DMS114 treated with DMSO at 0.1 percent for 48 hours (cell line): ENCODE results near the gene COL27A1.

ENCODE experiments used
- DNase-seq: peaks from one replicate; lab custom pipeline; 2025; ENCODE audit not compliant: unreplicated experiment; lab: John Stamatoyannopoulos, UW

COL27A1 gene

DNA sequence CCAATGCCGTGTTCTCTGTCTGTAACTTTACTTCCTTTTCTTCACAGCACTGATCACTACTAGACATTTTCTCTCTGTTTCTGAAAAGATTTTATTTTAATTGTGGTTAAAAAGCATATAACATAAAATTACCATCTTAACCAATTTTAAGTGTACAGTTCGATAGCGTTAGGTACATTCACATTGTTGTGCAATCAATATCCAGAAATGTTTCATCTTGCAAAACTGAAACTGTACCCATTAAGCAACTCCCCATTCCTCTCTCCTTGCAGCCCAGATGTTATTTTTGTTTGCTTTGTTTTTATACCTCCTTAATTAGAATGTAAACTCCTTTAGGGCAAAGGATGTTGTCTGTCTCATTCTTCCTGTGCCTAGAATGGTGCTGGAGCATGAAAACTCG, 47.5 kb downstream of the COL27A1 start:
- DNase-seq = no peak

DNA sequence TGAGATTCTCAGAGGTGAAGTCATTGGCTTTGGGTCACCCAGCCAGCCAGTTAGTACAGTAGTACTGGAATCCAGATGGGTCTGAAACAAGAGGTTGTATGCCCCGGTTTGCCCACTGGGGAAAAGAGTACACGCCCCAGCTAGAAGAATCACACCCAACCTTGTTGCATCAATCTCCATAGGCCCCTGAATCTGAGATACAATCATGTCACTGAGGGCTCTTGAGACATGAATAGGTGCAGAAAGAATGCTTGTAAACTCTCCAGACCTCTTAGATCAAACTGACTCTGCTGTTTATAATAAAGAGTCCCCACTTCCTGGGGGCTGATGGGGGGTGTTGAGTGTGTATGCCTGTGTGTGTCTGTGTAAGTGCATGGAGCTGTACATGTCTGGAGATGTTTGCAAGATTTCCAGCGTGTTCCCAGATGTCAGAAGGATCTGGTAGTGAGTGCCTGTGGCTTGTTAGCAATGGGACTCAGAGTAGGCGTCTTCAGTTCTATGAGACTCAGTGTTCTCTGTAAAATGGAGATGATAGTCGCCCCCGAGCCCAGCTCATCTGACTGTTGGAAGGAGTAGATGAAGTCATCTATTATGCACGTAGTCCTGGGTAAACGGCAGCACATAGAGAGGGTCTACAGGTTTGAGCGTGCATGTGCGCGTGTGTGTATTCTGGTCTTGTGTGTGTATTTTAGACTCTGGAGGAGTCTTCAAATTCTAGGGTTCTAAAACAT, 48.2 kb downstream of the COL27A1 start:
- DNase-seq = no peak

DNA sequence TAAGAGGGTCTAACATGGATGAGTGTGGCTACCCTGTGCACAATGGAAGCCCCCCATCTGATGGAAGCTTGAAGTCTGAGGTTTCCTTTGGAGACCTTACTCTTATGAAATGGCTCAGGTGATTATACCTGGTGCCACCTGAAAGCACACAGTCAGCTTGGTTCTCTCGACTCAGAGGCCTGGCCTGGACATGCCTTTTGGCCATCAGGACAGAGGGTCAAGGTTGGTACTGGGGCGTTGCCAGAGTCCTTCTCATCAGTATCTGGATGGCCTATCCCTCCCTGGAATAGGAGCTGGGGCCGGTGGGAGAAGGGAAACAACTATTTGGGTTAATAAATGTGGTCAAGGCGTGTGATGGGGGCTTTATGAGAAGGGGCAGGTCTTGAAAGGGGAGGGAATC, 48.9 kb downstream of the COL27A1 start:
- no peak for DNase-seq

DNA sequence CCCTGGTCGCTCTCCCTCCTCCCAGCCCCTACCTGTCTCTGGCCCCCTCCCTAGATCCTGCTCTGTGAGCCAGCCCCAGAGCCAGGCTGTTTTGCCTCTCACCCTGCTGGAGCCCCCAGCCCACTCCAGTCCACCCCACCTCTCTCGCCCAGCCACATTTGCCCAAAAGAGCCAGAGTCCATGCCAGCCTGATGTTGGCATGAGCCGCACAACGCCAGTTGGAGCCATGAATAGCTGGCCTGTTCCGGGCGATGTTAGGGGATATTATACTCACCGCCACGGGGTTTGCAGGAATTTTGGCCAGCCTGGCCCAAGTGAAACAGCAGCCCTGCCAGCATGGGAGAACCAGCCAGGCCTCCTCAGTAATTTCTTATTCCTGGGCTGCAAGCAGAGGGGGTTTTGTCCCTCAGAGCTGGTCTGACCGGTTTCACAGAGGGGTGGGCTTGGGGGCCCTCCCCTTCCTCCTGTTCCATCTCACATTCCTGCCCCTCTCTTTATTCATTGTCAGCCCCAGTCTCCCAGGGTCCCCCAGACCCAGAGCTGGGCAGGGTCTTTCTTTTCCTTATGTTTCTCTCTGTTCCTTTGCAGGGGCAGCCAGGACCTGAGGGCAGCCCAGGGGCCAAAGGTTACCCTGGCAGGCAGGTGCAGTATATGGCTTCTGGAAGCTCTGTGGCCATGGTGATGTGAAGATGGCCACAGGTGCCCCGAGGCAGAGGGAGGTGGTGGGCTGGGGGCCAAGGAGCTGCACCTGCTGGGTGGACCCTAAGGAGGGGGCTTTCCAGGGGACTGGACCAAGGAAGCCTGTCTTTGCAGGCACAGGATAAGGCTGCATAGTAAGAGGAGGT, 50.1 kb downstream of the COL27A1 start:
- no peak for DNase-seq

DNA sequence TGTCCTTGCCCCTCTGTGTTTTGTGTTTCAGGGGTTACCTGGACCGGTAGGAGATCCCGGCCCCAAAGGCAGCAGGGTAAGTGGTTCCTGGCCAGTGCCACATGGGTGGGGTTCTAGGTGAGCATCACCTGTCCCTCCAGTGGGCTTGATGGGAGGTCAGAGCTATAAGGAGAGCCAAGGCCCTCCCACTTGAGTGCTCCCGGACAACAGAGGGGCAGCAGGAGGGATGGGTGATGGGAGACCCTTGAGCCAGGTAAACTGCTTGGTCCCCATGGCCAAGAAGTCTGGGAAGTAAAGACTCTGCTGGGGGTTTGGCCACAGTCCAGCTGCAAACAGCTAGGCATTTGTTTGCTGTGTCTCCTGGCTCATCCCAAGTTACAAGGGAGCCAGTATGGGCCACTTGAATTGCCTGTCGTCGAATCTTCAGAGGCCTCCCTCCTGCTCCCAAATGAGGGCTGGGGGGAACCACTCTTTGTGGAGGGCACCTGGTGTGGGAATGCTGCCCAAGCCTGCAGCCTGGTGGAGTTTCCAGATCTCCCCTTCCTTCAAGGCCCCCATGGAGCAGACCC, 51.0 kb downstream of the COL27A1 start:
- DNase-seq = no peak

DNA sequence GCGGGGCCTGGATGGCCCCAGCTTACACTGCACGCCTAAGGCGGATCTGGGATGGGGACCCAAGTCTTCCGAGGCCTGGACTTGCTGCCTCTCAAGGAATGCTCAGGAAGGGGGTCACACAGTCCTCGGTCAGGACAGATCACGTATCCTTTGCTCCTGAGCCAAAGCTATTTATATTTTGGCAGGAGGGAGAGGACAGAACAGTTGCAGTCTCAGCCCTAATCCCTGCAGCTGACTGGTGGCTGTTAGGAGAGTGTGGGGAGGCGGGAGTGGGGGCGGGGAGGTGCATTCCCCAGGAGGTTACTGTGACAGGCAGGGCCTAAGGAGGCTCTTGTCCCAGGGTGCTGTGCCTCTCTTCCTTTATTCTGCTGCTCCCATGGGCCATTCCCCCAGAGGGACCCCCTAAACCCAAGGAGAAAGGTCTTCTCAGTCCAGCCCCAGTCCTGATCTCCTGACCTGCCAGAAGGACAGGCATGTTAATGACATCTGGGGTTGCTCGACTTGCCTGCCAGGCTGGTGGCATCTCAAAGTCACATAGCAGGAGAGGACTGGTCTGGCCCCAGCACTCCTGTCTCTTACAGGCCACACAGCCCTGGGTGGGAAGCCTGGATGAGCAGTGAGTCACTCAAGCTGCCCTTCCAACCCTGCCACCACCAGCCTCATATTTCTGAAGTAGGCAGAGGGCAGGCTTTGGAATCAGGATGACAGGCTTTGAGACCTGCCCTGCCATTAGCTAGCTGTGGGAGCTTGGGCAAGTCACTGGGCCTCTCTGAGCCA, 51.9 kb downstream of the COL27A1 start:
- DNase-seq = no peak

DNA sequence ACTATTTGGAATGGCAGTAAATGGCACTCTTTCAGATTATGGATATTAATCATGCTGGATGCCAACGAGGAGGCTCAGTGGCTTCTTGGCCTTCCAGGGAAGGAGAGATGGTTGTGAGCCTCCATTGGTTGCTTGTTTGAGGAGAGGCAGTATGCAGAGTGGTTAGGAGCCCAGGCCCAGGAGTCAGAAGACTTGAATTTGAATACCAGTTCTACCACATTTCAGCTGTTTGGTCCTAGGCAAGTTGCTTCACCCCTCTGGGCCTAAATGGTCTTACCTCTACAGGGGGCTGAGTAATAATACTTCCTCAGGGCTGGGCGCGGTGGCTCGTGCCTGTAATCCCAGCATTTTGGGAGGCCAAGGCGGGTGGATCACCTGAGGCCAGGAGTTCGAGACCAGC, 52.5 kb downstream of the COL27A1 start:
- DNase-seq = no peak

DNA sequence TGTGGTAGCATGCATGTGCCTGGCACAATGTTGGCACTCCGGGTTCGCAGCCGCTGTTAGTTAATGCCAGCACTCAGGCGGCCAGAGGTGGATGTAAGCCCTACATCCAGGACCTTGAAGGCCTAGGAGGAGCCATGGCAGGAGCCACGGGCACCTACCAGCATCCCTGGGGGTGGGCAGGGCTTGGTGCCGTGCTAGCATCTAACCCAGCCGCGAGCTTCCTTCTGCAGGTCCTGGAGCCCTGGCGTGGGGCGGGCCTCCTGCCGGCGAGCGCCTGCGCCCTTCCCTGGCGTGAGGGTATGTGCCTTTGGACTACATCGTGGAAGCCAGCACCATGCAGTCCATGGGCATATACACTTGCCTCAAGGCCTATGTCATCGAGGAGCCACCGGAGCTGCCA, 53.8 kb downstream of the COL27A1 start:
- no peak for DNase-seq

DNA sequence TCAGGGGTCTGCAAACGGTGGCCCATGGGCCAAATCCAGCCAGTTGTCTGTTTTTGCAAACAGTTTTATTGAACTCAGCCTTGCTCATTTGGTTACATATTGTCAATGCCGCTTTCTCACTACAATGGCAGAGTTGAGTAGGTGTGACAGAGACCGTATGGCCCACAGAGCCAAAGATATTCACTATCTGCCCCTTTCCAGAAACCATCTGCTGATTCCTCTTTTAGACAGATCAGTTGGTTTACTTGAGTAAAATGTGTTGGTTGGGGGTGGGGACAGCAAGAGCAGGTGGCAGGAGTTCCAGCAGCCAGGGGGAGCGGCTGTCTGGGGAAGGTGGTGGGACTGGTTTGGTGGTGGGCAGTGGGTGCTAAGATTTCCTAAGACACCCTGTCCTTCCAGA, 54.8 kb downstream of the COL27A1 start:
- no peak for DNase-seq

DNA sequence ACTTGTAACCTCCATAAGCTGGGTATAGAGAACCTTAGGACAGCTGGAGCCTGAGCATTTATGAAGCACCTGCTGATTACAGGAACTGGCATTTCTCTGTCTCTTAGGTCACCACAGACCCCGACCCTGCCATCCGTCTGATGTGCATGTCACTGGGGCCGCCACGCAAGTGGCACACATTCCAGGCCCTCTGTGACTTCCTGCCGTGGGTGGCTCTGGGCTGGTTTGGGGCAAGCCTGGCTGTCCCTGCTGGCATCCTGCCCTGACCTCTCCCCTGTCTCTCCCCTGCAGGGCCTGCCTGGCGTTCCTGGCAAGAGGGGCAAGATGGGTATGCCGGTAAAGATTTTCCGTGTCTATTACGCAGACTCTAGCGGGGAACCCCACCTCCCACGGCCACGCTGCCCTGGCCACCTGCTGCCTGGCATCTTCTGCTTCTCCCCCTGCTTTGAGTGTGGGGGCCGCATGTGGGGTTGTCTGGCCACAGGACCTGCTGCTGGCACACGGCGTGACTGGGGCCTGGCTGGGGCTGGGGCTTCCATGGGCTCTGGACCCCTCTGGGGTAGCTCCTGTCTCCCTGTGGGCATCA, 55.4 kb downstream of the COL27A1 start:
- DNase-seq = no peak

DNA sequence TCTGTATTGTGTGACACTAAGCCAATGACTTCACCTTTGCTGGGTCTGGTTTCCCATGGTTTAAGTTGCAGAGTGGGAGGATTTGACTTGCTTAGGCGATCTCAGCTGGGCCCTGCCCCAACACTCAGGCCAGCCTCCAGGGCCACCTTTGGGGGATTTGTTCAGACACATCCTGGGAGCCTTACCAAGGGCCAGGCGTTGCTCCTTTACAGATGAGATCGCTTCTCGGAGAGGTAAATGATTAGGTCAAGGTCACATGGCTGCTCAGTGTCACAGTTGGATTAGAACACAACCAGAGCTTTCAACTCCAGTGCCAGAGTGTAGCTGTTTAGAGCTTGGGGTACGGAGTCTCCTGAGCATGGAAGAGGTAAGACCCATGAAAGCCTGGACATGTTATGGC, 57.5 kb downstream of the COL27A1 start:
- DNase-seq = no peak

DNA sequence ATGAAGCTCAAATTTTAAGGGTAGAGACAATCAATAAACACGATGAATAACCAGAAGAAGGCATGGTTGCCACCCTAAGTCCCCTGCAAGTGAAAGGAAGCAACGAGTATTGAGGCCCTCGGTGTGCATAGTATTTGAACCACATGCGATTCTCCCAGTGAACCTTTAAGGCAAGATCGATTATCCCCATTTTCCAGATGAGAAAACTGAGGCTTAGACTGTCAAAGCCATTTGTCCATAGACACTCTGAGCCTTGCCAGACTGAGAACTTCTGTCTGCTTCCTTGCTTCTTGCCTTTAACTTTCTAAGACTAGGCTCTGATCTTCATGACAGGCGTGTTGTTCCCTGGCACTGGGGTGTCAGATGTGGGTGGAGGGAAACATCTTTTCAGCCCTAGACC, 58.2 kb downstream of the COL27A1 start:
- DNase-seq = no peak

DNA sequence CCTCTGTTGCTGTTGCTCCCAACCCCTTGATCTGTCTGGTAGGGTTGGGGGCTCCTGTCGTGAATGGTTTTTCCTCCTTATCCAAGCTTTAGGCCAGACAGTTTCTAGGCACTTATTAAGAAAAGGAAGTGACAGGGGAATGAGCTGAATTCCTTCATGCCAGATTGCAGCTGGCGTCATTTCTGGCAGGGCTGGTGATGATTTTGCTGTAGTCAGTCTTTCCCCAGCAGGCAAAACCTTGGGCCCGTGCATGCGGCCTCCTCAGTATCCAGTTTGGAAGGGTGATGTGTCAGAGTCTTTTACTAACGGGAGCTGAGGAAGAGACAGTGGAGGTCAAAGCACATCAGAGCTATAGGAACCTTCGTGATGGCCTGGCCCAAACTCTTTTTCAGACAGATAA, 58.8 kb downstream of the COL27A1 start:
- DNase-seq = no peak

DNA sequence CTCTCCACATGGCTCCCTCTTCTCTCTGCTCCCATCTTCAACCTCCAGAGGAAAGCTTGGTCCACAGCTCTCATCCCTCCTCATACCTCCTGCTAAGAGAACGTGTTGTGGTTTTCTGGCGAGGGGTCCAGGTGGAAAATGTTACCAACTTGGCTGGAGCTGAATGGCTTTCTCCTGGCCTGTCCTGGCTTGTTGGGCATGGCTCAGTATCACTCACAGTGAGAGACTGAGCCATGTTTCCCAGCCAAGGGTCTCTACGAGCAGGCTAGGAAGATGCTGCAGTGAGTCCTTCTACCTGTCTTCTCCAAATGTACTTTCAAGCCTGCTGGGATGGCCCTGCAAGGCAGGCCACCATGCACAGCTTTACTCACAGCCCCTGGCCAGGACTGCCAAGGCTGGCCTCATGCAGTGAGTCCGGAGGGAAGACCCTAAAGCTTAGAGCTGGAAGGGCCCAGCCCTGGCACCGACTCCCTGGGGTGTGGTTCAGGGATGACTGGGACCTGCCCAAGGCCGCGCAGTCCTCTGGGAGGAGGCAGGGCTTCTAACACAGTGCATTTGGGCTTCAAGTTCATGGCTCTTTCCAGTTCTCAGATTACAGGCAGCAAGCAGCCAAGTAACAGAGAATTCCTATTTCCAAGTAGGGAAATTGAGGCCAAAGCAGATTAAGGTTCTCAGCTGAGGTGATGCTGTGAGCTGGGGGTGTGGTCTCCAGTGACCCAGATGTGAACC, 59.5 kb downstream of the COL27A1 start:
- DNase-seq = no peak

DNA sequence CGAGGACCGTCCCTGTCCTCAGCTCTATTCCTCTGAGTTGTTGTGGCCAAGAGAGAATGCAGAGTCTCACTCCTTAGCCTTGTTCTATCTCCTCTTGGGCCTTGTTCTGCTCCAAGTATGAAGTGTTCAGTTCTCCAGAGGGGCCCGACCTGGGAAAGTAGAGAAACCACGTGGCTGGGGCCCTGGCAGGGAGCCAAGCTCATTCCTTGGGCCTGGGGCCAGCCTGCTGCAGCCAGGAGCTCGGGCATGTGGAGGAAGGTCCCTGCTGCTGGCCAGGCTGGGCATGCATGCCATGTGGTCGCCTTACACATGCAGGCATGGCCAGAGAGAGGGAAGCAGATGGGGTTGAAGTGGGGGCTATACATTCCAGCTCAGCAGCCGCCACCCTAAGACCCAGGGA, 60.7 kb downstream of the COL27A1 start:
- DNase-seq = no peak

DNA sequence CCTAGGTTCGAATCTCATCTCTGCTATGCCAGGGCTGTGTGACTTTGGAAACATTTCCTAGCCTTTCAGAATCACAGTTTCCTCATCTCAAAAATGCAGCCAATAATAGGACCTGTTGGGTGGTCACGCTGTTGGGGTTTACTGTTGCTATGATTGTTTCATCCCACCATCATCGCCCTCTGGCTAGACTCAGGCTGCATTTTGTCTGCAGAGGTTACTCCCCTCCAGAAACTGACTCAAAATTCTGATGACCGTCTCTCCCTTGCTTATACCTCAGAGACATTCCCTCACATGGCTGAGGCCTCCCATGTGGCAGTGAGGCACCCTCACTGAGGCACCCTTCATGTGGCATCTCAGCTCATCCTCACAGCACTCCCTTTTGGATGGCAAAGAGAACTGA, 61.6 kb downstream of the COL27A1 start:
- no peak for DNase-seq

DNA sequence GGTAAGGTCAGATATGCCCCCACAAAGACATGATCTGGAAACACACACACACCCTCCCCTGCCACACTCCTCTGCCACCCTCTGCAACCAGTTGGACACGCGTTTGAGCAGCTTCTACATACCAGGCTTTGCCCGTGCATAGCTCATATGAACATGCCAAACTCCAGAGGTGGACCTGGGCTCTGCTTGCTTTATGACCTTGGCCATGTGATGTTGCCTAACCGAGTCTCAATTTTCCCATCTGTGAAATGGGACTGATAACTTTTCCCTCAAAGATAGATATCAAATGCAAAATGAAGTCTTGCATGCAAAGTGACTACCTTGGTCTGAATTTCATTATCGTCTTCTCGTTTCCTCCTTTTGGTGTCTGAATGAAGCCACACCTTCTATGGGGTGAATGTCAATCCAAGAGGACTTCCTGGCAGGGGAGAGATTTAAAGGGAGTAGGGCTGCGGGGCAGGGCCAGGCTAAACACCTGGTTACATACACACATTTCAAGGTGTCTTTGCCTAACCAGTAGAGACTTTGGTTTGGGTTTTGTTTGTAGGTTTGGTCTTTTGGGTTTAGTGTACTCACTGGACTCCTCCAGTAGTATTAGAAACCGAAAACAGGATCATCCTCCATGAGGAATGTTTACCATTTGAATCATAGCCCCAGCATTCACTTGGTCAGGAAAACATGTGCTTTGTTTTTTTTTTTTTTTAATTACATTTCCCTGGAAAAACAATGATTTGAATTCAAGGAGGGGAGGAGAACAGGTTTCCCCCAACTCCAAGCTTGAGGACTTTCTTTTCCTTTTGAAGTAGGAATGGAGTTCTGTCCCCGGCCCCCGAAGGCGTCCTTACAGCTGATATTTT, 63.2 kb downstream of the COL27A1 start:
- DNase-seq = no peak

DNA sequence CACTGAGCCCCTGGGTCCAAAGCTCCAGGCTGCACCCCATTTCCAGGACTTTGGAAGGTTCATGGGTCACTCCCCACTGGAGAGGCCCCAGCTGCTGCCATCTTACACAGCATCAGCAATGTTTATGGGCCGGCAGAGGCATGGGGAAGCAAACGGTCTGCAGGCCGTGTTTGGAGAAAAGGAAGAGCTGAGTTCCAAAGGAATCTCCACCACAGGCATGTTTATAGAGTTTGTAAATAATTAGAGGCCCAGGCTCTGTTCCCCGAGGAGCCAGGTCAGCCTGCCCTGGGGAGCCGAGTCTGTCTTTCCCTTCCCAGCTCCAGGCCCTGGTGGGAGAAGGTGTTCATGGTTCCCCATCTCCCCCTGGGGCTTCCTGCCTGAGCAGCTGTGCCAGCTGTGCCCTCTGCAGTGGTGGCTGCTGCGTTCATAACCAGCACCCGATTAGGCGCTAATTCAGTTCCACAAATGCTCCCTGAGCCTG, 64.8 kb downstream of the COL27A1 start:
- no peak for DNase-seq

DNA sequence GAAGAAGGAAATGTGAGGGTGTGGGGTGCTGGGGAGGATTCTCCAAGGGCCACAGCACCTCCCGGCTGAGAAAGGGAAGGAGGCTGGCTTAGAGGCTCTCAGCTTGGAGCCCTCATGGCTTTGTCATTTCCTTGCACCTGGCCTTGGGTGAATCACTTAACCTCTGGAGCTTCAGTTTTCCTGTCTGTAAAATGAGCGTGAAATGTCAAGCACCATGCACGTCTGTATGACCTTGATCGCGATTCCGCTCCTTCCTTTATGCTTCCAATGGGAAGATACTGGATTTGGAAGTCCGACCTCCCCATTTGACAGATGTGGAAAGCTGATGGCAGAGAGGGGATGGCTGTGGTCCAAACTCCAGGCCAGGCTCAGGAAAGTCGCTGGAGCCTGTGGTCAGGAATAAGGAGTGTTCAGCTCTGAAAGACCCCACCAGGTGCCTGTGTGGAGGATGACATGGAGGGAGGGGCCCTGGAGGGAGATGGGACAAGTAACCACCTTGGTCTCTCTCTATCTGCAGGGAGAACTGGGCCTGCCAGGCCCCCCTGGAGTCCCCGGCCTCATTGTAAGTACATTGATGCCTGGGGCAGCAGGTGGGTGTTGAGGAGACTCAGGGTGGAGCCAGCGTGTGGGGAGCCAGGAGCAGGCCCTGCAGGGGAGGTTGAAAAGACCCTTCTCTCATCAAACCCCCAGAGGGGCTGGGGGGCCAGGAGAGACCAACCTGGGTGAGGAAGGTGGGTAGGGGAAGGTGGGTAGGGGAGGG, 66.5 kb downstream of the COL27A1 start:
- no peak for DNase-seq
